ENCODE results near the gene XYLT1. TPM values are rescaled to one million over a fixed set of nuclear protein-coding genes. Genes with fewer than 3 reads are reported as not detected.

XYLT1 gene
- total RNA-seq, 1 experiment from 2014 or later = 14.5 TPM

DNA sequence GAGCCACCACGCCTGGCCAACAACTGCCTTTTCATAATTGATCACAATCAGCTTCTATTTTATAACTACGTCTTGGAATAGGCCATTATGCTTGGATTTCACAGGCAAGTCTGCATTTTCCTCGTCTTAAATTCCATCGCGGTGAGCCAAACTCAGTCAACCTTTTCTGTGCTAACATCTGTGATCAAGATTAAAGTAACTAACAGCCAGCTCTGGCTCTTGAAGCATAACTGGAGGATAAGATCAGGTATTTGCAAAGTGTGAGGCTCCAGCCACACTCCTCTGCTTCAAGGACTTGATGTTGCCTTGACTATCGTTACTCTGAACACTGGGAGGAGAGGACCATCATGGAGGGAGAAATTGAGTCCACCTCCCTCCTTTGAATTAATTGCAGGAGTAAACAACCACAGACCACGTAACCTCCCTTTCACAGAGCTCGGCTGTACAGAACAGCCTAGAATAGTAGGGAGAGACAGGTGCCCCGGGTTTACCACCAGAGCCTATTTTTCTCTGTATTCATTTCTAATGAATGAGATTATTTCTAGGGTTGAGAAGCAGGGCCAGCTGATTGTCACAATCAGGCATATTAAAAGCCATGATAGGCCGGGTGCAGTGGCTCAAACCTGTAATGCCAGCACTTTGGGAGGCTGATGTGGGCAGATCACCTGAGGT, 143.0 kb downstream of the XYLT1 start:
- no peaks in the 10 kb centered on the region for H3K79me2 ChIP-seq (ENCODE audit: insufficient read depth, low read length)

More for the DNA sequence above, 143.0 kb downstream of the XYLT1 start:
- H4K5ac ChIP-seq (ENCODE audit: insufficient read length, low read depth, low read length) = no peak overlapping the region
- H3K9me3 ChIP-seq (ENCODE audit: control insufficient read depth, low read depth, low read length) = no peaks in the 10 kb centered on the region
- Mint-ChIP-seq H3K36me3 (ENCODE audit: insufficient read depth in 1 of 3, low read depth in 3 of 3) (peaks cover 0 to 1% (median 0%) of the 10 kb centered on the region in 3 experiments; a peak in 1 of 7 replicates), H3K27ac (no peak overlapping the region), H3K9me3 (no peaks in the 10 kb centered on the region), H3K4me1 (peaks cover 3 to 6% of the 10 kb centered on the region in 2 experiments; a peak in 3 of 4 replicates), H3K27me3 (ENCODE audit: low read depth) (no peaks in the 10 kb centered on the region), H3K4me3 (no peak overlapping the region)
- no peak for DNase-seq
- TF ChIP-seq, protein P1, sequence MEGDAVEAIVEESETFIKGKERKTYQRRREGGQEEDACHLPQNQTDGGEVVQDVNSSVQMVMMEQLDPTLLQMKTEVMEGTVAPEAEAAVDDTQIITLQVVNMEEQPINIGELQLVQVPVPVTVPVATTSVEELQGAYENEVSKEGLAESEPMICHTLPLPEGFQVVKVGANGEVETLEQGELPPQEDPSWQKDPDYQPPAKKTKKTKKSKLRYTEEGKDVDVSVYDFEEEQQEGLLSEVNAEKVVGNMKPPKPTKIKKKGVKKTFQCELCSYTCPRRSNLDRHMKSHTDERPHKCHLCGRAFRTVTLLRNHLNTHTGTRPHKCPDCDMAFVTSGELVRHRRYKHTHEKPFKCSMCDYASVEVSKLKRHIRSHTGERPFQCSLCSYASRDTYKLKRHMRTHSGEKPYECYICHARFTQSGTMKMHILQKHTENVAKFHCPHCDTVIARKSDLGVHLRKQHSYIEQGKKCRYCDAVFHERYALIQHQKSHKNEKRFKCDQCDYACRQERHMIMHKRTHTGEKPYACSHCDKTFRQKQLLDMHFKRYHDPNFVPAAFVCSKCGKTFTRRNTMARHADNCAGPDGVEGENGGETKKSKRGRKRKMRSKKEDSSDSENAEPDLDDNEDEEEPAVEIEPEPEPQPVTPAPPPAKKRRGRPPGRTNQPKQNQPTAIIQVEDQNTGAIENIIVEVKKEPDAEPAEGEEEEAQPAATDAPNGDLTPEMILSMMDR (conservative IDR thresholded peaks at IDR 0.05) = no peak
- no peak overlapping the region for H3K4ac ChIP-seq (ENCODE audit: low read depth, low read length)
- H4K20me1 ChIP-seq (ENCODE audit: control insufficient read depth, insufficient read depth, insufficient read length) = no peaks in the 10 kb centered on the region
- no peak overlapping the region for H2BK20ac ChIP-seq (ENCODE audit: low read depth, low read length, poor library complexity, severe bottlenecking)
- no peak overlapping the region for H2AFZ ChIP-seq (ENCODE audit: low read length)
- no peak overlapping the region for H4K8ac ChIP-seq (replicated peaks; ENCODE audit: insufficient read length, low read depth, low read length)
- no peaks in the 10 kb centered on the region for H3K79me1 ChIP-seq (ENCODE audit: insufficient read depth, low read depth, low read length, poor library complexity, severe bottlenecking)
- H2BK15ac ChIP-seq (ENCODE audit: low read depth, low read length) = no peak overlapping the region
- H3K27me3 ChIP-seq (ENCODE audit: insufficient read depth, low read length) = no peaks in the 10 kb centered on the region
- H3K9ac ChIP-seq (ENCODE audit: extremely low read depth, insufficient read length, low read length) = no peak overlapping the region
- H3K23ac ChIP-seq (ENCODE audit: insufficient read length, low read depth, low read length) = no peak overlapping the region
- no peaks in the 10 kb centered on the region for H3K4me1 ChIP-seq (ENCODE audit: insufficient read depth, low read length)
- H3K14ac ChIP-seq (ENCODE audit: insufficient read depth, low read length) = no peak overlapping the region
- H3T11ph ChIP-seq (ENCODE audit: low read length) = no peak overlapping the region
- no peak overlapping the region for H3K56ac ChIP-seq (ENCODE audit: insufficient read length, low read depth, low read length)
- H2AK5ac ChIP-seq (ENCODE audit: insufficient read length, low read length) = no peak overlapping the region
- H2BK120ac ChIP-seq (ENCODE audit: low read depth, low read length, poor library complexity, severe bottlenecking) = no peak overlapping the region
- H3K23me2 ChIP-seq (ENCODE audit: insufficient read length, low read depth, low read length, poor library complexity, severe bottlenecking) = no peaks in the 10 kb centered on the region
- H3K18ac ChIP-seq (ENCODE audit: insufficient read length, low read depth, low read length) = no peak overlapping the region
- WGBS (ENCODE audit: extremely low coverage, insufficient read length, low lambda C conversion rate) = no CpG with 5 or more reads among the region's 10 CpGs
- no peak overlapping the region for H3K4me2 ChIP-seq (ENCODE audit: insufficient read depth, insufficient read length, low read length)
- no peak overlapping the region for H2BK5ac ChIP-seq (ENCODE audit: insufficient read length, low read length)
- H3K27ac ChIP-seq (ENCODE audit: insufficient read length, low read depth, low read length) = no peak overlapping the region
- H2BK12ac ChIP-seq (ENCODE audit: insufficient read length, low read depth, low read length) = no peak overlapping the region
- no peak overlapping the region for H4K91ac ChIP-seq (ENCODE audit: insufficient read length, low read depth, low read length)

All from H9 (cell line).